ENCODE data around the gene WHRN. TPM values are rescaled to one million over a fixed set of nuclear protein-coding genes. Genes with fewer than 3 reads are reported as not detected.

The WHRN gene
- total and polyA plus RNA-seq, 9 of the 15 experiments (the other 6 are each of a cell fraction or from before 2014, with no cell fraction given): 0.31 to 14.1 (median 3.0) TPM

DNA sequence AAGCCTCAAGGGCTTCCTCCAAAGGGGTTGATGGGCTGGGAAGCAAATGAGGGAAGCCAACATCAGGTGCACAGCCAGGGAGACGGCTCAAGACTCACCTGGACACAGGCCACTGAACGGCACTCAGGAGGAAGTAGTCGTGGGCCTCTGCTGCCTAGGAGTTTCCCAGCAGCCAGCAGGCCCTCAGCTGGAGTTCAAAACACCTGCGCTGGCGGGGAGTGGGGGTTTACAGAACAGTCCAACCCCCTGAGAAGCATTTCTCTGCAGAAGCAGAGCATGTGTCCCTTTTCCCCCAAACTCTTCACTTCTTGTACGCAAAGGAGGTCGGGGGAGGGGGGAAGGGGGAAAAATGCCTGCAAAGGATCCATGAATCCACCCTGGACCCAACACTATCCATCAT lies 2.3 kb downstream of the WHRN start (continued):
- TF ChIP-seq, protein P1, sequence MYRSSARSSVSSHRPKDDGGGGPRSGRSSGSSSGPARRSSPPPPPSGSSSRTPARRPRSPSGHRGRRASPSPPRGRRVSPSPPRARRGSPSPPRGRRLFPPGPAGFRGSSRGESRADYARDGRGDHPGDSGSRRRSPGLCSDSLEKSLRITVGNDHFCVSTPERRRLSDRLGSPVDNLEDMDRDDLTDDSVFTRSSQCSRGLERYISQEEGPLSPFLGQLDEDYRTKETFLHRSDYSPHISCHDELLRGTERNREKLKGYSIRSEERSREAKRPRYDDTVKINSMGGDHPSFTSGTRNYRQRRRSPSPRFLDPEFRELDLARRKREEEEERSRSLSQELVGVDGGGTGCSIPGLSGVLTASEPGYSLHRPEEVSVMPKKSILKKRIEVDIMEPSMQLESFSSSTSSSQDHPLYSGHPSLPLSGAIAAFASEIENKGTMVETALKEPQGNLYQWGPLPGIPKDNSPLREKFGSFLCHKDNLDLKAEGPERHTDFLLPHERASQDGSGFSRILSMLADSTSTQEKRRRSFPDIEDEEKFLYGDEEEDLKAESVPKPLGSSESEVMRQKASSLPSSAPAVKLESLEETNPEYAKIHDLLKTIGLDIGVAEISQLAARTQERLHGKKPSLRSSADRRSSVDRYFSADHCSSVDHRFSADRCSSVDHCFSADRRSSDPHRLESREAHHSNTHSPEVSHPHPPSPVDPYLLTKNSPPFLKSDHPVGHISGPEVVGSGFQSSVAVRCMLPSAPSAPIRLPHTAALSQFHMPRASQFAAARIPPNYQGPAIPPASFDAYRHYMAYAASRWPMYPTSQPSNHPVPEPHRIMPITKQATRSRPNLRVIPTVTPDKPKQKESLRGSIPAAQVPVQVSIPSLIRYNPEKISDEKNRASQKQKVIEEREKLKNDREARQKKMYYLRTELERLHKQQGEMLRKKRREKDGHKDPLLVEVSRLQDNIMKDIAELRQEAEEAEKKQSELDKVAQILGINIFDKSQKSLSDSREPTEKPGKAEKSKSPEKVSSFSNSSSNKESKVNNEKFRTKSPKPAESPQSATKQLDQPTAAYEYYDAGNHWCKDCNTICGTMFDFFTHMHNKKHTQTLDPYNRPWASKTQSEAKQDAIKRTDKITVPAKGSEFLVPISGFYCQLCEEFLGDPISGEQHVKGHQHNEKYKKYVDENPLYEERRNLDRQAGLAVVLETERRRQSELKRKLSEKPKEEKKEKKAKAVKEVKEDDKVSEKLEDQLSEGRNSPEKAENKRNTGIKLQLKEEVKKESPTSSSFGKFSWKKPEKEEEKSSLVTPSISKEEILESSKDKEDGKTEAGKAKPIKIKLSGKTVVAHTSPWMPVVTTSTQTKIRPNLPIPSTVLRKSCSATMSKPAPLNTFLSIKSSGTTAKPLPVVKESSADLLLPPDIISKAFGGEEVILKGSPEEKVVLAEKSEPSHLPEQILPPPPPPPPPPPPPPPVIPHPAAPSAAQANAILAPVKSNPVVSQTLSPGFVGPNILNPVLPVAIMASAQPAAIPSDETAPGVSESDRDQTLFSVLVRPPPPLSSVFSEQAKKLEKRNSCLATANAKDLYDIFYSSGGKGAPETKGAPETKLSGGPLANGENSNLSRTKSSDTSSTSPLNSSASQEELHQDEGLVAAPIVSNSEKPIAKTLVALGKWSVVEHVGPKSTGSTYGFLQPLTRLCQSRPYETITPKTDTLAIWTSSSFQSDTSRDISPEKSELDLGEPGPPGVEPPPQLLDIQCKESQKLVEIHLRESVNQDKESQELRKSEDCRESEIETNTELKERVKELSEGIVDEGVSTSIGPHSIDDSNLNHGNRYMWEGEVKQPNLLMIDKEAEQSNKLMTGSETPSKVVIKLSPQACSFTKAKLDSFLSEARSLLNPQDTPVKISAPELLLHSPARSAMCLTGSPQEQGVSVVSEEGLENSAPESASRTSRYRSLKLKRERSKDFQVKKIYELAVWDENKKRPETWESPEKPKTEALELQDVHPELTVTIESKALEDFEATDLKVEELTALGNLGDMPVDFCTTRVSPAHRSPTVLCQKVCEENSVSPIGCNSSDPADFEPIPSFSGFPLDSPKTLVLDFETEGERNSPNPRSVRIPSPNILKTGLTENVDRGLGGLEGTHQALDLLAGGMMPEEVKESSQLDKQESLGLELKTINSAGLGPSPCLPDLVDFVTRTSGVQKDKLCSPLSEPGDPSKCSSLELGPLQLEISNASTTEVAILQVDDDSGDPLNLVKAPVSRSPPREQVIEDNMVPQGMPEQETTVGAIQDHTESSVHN (IDR thresholded peaks at IDR 0.05; ENCODE audit: borderline replicate concordance in 1 of 2, low read depth in 1 of 2): no peak
- TF ChIP-seq SMAD3 (CRISPR knock-in tag; conservative IDR thresholded peaks at IDR 0.05) (no peak), ZNF274 (IDR thresholded peaks at IDR 0.05; ENCODE audit: borderline replicate concordance, low read depth, low read length) (no peak), POLR3A (IDR thresholded peaks at IDR 0.05; ENCODE audit: borderline replicate concordance, extremely low read depth, insufficient read depth, insufficient read length) (no peak), ZFX (CRISPR knock-in tag; IDR thresholded peaks at IDR 0.05) (peak; percentile 42; the same call in 1 of the 2 replicates), POLR2AphosphoS5 (IDR thresholded peaks at IDR 0.05; ENCODE audit: control insufficient read depth, insufficient read depth, low read depth, low read length) (no peak), POU5F1 (IDR thresholded peaks at IDR 0.05; ENCODE audit: borderline replicate concordance, low read depth, low read length, partially characterized antibody) (no peak)
- TF ChIP-seq, protein P2, sequence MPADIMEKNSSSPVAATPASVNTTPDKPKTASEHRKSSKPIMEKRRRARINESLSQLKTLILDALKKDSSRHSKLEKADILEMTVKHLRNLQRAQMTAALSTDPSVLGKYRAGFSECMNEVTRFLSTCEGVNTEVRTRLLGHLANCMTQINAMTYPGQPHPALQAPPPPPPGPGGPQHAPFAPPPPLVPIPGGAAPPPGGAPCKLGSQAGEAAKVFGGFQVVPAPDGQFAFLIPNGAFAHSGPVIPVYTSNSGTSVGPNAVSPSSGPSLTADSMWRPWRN (IDR thresholded peaks at IDR 0.05; ENCODE audit: low read depth): no peak
- TF ChIP-seq, protein P3, sequence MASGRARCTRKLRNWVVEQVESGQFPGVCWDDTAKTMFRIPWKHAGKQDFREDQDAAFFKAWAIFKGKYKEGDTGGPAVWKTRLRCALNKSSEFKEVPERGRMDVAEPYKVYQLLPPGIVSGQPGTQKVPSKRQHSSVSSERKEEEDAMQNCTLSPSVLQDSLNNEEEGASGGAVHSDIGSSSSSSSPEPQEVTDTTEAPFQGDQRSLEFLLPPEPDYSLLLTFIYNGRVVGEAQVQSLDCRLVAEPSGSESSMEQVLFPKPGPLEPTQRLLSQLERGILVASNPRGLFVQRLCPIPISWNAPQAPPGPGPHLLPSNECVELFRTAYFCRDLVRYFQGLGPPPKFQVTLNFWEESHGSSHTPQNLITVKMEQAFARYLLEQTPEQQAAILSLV (tag; IDR thresholded peaks at IDR 0.05): no peak

All from K562 (cell line).